Measurements from ENCODE around the gene DUSP10.

DUSP10 gene

GRCh38 chr1:221741703-221742554 lies at the start of gene DUSP10:
DUSP10 (minus strand) TSS chr1:221742089; CDS start chr1:221739744, 2,345 bp downstream.
- in situ Hi-C loops (cut with HindIII; ENCODE audit: low sequenced_read_pairs) = no loop called here

- in situ Hi-C loops (cut with HindIII; ENCODE audit: low sequenced_read_pairs) = no loop called here
Observed at GRCh38 chr1:221788466-221788865, 46.6 kb upstream of the DUSP10 start.

GRCh38 chr1:221786647-221787046 lies 44.8 kb upstream of the DUSP10 start:
- in situ Hi-C loops (cut with HindIII; ENCODE audit: low sequenced_read_pairs) = no loop called here

GRCh38 chr1:221783936-221784335 lies 42.0 kb upstream of the DUSP10 start:
- in situ Hi-C loops (cut with HindIII; ENCODE audit: low sequenced_read_pairs) = no loop called here

GRCh38 chr1:221783437-221783836 lies 41.5 kb upstream of the DUSP10 start:
- in situ Hi-C loops (cut with HindIII; ENCODE audit: low sequenced_read_pairs) = no loop called here

GRCh38 chr1:221782970-221783369 lies 41.1 kb upstream of the DUSP10 start:
- in situ Hi-C loops (cut with HindIII; ENCODE audit: low sequenced_read_pairs) = no loop called here

GRCh38 chr1:221782477-221782876 lies 40.6 kb upstream of the DUSP10 start:
- in situ Hi-C loops (cut with HindIII; ENCODE audit: low sequenced_read_pairs) = no loop called here

- in situ Hi-C loops (cut with HindIII; ENCODE audit: low sequenced_read_pairs) = no loop called here
Observed at GRCh38 chr1:221781102-221781755, 39.3 kb upstream of the DUSP10 start.

- in situ Hi-C loops (cut with HindIII; ENCODE audit: low sequenced_read_pairs) = no loop called here
Observed at GRCh38 chr1:221780175-221780574, 38.3 kb upstream of the DUSP10 start.

GRCh38 chr1:221779771-221780170 lies 37.9 kb upstream of the DUSP10 start:
- in situ Hi-C loops (cut with HindIII; ENCODE audit: low sequenced_read_pairs) = no loop called here

- in situ Hi-C loops (cut with HindIII; ENCODE audit: low sequenced_read_pairs) = no loop called here
Observed at GRCh38 chr1:221778535-221779142, 36.8 kb upstream of the DUSP10 start.

GRCh38 chr1:221778125-221778524 lies 36.2 kb upstream of the DUSP10 start:
- in situ Hi-C loops (cut with HindIII; ENCODE audit: low sequenced_read_pairs) = no loop called here

GRCh38 chr1:221777431-221778072 lies 35.7 kb upstream of the DUSP10 start:
- in situ Hi-C loops (cut with HindIII; ENCODE audit: low sequenced_read_pairs) = no loop called here

GRCh38 chr1:221776495-221777301 lies 34.8 kb upstream of the DUSP10 start:
- in situ Hi-C loops (cut with HindIII; ENCODE audit: low sequenced_read_pairs) = no loop called here

GRCh38 chr1:221775206-221775605 lies 33.3 kb upstream of the DUSP10 start:
- in situ Hi-C loops (cut with HindIII; ENCODE audit: low sequenced_read_pairs) = no loop called here

- in situ Hi-C loops (cut with HindIII; ENCODE audit: low sequenced_read_pairs) = no loop called here
Observed at GRCh38 chr1:221774054-221774842, 32.4 kb upstream of the DUSP10 start.

- in situ Hi-C loops (cut with HindIII; ENCODE audit: low sequenced_read_pairs) = no loop called here
Observed at GRCh38 chr1:221773383-221773782, 31.5 kb upstream of the DUSP10 start.

GRCh38 chr1:221772117-221772516 lies 30.2 kb upstream of the DUSP10 start:
- in situ Hi-C loops (cut with HindIII; ENCODE audit: low sequenced_read_pairs) = no loop called here

GRCh38 chr1:221768444-221769066 lies 26.7 kb upstream of the DUSP10 start:
- in situ Hi-C loops (cut with HindIII; ENCODE audit: low sequenced_read_pairs) = no loop called here
